ENCODE data around the gene MTO1. TPM values are rescaled to one million over a fixed set of nuclear protein-coding genes. Genes with fewer than 3 reads are reported as not detected.

Gene MTO1
- total RNA-seq, 1 experiment from 2014 or later: 31.6 TPM

- no peaks in the 10 kb centered on the region for H3K4me1 Mint-ChIP-seq (ENCODE audit: low read depth, unreplicated experiment)
- no peak overlapping the region for H3K27ac Mint-ChIP-seq (ENCODE audit: unreplicated experiment)
- no peaks in the 10 kb centered on the region for H3K27me3 Mint-ChIP-seq (ENCODE audit: unreplicated experiment)
- no peak for TF ChIP-seq CTCF (IDR thresholded peaks at IDR 0.05; ENCODE audit: unreplicated experiment)
- no TSS peak for BruUV-seq (replicated peaks)
- no peak for DNase-seq
- H3K4me3 Mint-ChIP-seq (ENCODE audit: low read depth, unreplicated experiment): no peak overlapping the region
- H3K36me3 Mint-ChIP-seq (ENCODE audit: insufficient read depth, unreplicated experiment): peaks cover 52% of the 10 kb centered on the region
- CTCF ChIA-PET: interaction anchor here (0.7 kb wide), 1 partner anchor 186 kb away, joined by 10 read pairs; no protein-coding TSS in a partner anchor
- H3K9me3 Mint-ChIP-seq (ENCODE audit: low read depth, unreplicated experiment): no peaks in the 10 kb centered on the region
- intact Hi-C loops (cut with micrococcal nuclease; ENCODE audit: unreplicated experiment): no loop called here
Measured at GRCh38 chr6:73477407-73477806, 15.9 kb downstream of the MTO1 start.

- no peak for TF ChIP-seq CTCF (IDR thresholded peaks at IDR 0.05; ENCODE audit: unreplicated experiment)
- Mint-ChIP-seq H3K27ac (ENCODE audit: unreplicated experiment) (no peak overlapping the region), H3K36me3 (ENCODE audit: insufficient read depth, unreplicated experiment) (peaks cover 27% of the 10 kb centered on the region), H3K4me3 (ENCODE audit: low read depth, unreplicated experiment) (no peak overlapping the region), H3K4me1 (ENCODE audit: low read depth, unreplicated experiment) (no peaks in the 10 kb centered on the region), H3K27me3 (ENCODE audit: unreplicated experiment) (no peaks in the 10 kb centered on the region), H3K9me3 (ENCODE audit: low read depth, unreplicated experiment) (no peaks in the 10 kb centered on the region)
- no TSS peak for BruUV-seq (replicated peaks)
- CTCF ChIA-PET: no interaction called here
- no peak for DNase-seq
- intact Hi-C loops (cut with micrococcal nuclease; ENCODE audit: unreplicated experiment): no loop called here
Measured at GRCh38 chr6:73481969-73482368, 20.4 kb downstream of the MTO1 start.

GRCh38 chr6:73484438-73484837 lies 22.9 kb downstream of the MTO1 start:
- Mint-ChIP-seq H3K27ac (ENCODE audit: unreplicated experiment) (no peak overlapping the region), H3K4me1 (ENCODE audit: low read depth, unreplicated experiment) (no peaks in the 10 kb centered on the region), H3K9me3 (ENCODE audit: low read depth, unreplicated experiment) (no peaks in the 10 kb centered on the region), H3K4me3 (ENCODE audit: low read depth, unreplicated experiment) (no peak overlapping the region), H3K36me3 (ENCODE audit: insufficient read depth, unreplicated experiment) (peaks cover 17% of the 10 kb centered on the region), H3K27me3 (ENCODE audit: unreplicated experiment) (no peaks in the 10 kb centered on the region)
- TF ChIP-seq CTCF (IDR thresholded peaks at IDR 0.05; ENCODE audit: unreplicated experiment): no peak
- BruUV-seq (replicated peaks): no TSS peak
- CTCF ChIA-PET: no interaction called here
- no peak for DNase-seq
- intact Hi-C loops (cut with micrococcal nuclease; ENCODE audit: unreplicated experiment): no loop called here

- no peak for TF ChIP-seq CTCF (IDR thresholded peaks at IDR 0.05; ENCODE audit: unreplicated experiment)
- Mint-ChIP-seq H3K27ac (ENCODE audit: unreplicated experiment) (no peak overlapping the region), H3K36me3 (ENCODE audit: insufficient read depth, unreplicated experiment) (peaks cover 15% of the 10 kb centered on the region), H3K4me1 (ENCODE audit: low read depth, unreplicated experiment) (no peaks in the 10 kb centered on the region), H3K9me3 (ENCODE audit: low read depth, unreplicated experiment) (no peaks in the 10 kb centered on the region), H3K27me3 (ENCODE audit: unreplicated experiment) (no peaks in the 10 kb centered on the region), H3K4me3 (ENCODE audit: low read depth, unreplicated experiment) (no peak overlapping the region)
- DNase-seq: no peak
- intact Hi-C loops (cut with micrococcal nuclease; ENCODE audit: unreplicated experiment): no loop called here
- BruUV-seq (replicated peaks): no TSS peak
- CTCF ChIA-PET: interaction anchor here (0.5 kb wide), 1 partner anchor 117 kb away, joined by 5 read pairs; no protein-coding TSS in a partner anchor
Measured at GRCh38 chr6:73487473-73487872, 25.9 kb downstream of the MTO1 start.
